Measurements from ENCODE around the gene CDH24. TPM values are rescaled to one million over a fixed set of nuclear protein-coding genes. Genes with fewer than 3 reads are reported as not detected.

CDH24 gene
- total and polyA plus RNA-seq, 2 of the 13 experiments (the other 11 are each of a cell fraction or from before 2014, with no cell fraction given): 0.69 to 0.99 TPM

DNA sequence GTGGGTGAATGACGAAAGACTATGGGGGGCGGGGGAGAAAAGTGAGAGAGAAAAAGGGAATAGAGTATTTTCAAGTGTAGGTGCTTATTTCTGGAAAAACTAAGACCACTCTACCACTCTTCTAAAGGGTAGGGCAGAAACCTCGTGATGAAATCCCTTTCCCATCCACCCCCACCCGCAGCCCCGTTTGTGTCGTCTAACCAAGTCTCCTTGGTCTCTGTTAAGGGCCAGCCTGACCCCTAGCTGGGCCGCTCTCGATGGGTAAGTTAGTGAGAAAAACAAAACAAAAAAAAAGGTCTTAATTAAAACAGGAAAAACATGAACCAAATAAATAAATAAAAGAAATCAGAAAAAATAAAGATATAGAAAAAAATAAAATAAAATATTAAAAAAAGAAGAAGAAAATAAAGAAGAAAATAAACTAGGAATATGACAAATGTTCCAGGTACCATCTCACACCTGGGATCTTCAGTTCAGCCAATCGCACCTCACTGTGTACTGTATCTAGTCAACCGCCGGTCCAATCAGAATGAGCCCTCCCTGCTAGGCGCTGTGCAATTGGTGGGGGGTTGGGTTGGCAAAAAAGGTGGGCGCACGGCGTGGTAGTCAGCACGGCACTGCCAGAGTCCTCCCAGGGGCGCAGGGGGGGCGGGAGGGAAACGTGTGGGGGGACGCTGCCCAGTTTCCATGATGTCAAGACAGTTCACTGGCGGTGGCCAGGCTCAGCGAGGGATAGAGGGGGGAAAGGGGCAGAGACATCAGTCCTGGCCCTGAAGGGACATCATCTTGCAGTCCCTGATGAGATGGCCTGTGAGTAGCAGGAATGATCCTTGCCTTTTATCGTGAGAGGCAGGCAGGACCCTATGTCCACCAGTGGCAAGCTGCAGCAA lies 9.8 kb upstream of the CDH24 start (continued):
- TF ChIP-seq, protein P1, sequence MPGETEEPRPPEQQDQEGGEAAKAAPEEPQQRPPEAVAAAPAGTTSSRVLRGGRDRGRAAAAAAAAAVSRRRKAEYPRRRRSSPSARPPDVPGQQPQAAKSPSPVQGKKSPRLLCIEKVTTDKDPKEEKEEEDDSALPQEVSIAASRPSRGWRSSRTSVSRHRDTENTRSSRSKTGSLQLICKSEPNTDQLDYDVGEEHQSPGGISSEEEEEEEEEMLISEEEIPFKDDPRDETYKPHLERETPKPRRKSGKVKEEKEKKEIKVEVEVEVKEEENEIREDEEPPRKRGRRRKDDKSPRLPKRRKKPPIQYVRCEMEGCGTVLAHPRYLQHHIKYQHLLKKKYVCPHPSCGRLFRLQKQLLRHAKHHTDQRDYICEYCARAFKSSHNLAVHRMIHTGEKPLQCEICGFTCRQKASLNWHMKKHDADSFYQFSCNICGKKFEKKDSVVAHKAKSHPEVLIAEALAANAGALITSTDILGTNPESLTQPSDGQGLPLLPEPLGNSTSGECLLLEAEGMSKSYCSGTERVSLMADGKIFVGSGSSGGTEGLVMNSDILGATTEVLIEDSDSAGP (CRISPR knock-in tag; IDR thresholded peaks at IDR 0.05; ENCODE audit: borderline replicate concordance): no peak
- TF ChIP-seq JDP2 (CRISPR knock-in tag; IDR thresholded peaks at IDR 0.05; ENCODE audit: borderline replicate concordance) (no peak), MZF1 (CRISPR knock-in tag; IDR thresholded peaks at IDR 0.05; ENCODE audit: borderline replicate concordance) (no peak), SMAD3 (CRISPR knock-in tag; IDR thresholded peaks at IDR 0.05) (no peak), SALL1 (CRISPR knock-in tag; IDR thresholded peaks at IDR 0.05) (no peak), PTBP1 (IDR thresholded peaks at IDR 0.05; ENCODE audit: low read depth, low read length, poor library complexity, severe bottlenecking) (no peak), NFE2L1 (CRISPR knock-in tag; IDR thresholded peaks at IDR 0.05; ENCODE audit: borderline replicate concordance) (0 out of 2 replicates have a peak, but pooled peaks have one; percentile 21), SIN3A (IDR thresholded peaks at IDR 0.05; ENCODE audit: borderline replicate concordance, low read depth, low read length) (no peak), POLR2G (IDR thresholded peaks at IDR 0.05; ENCODE audit: low read depth, low read length) (0 out of 2 replicates have a peak, but pooled peaks have one; percentile 18), JUN (CRISPR knock-in tag; IDR thresholded peaks at IDR 0.05) (no peak), MBNL3 (CRISPR knock-in tag; conservative IDR thresholded peaks at IDR 0.05) (no peak), ZNF234 (CRISPR knock-in tag; conservative IDR thresholded peaks at IDR 0.05) (no peak), ZNF30 (CRISPR knock-in tag; IDR thresholded peaks at IDR 0.05) (no peak), ZNF83 (CRISPR knock-in tag; IDR thresholded peaks at IDR 0.05; ENCODE audit: borderline replicate concordance) (0 out of 2 replicates have a peak, but pooled peaks have one; percentile 31), FOXA3 (CRISPR knock-in tag; IDR thresholded peaks at IDR 0.05) (no peak), TOE1 (CRISPR knock-in tag; IDR thresholded peaks at IDR 0.05) (no peak), ZSCAN9 (CRISPR knock-in tag; IDR thresholded peaks at IDR 0.05; ENCODE audit: borderline replicate concordance) (no peak), ZNF382 (CRISPR knock-in tag; IDR thresholded peaks at IDR 0.05; ENCODE audit: borderline replicate concordance) (no peak), ZNF432 (CRISPR knock-in tag; IDR thresholded peaks at IDR 0.05; ENCODE audit: borderline replicate concordance) (0 out of 2 replicates have a peak, but pooled peaks have one; percentile 16), FOXJ3 (CRISPR knock-in tag; IDR thresholded peaks at IDR 0.05; ENCODE audit: borderline replicate concordance) (no peak), HDAC2 (CRISPR knock-in tag; IDR thresholded peaks at IDR 0.05) (no peak), ZNF788 (CRISPR knock-in tag; IDR thresholded peaks at IDR 0.05; ENCODE audit: borderline replicate concordance) (0 out of 2 replicates have a peak, but pooled peaks have one; percentile 2)
- TF ChIP-seq, protein P2, sequence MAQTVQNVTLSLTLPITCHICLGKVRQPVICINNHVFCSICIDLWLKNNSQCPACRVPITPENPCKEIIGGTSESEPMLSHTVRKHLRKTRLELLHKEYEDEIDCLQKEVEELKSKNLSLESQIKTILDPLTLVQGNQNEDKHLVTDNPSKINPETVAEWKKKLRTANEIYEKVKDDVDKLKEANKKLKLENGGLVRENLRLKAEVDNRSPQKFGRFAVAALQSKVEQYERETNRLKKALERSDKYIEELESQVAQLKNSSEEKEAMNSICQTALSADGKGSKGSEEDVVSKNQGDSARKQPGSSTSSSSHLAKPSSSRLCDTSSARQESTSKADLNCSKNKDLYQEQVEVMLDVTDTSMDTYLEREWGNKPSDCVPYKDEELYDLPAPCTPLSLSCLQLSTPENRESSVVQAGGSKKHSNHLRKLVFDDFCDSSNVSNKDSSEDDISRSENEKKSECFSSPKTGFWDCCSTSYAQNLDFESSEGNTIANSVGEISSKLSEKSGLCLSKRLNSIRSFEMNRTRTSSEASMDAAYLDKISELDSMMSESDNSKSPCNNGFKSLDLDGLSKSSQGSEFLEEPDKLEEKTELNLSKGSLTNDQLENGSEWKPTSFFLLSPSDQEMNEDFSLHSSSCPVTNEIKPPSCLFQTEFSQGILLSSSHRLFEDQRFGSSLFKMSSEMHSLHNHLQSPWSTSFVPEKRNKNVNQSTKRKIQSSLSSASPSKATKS (CRISPR knock-in tag; IDR thresholded peaks at IDR 0.05): no peak
- TF ChIP-seq, protein P3, sequence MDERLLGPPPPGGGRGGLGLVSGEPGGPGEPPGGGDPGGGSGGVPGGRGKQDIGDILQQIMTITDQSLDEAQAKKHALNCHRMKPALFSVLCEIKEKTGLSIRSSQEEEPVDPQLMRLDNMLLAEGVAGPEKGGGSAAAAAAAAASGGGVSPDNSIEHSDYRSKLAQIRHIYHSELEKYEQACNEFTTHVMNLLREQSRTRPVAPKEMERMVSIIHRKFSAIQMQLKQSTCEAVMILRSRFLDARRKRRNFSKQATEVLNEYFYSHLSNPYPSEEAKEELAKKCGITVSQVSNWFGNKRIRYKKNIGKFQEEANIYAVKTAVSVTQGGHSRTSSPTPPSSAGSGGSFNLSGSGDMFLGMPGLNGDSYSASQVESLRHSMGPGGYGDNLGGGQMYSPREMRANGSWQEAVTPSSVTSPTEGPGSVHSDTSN (CRISPR knock-in tag; IDR thresholded peaks at IDR 0.05): no peak
